PC-9 (cell line): Measurements from ENCODE around the gene DNAJB1.

Experiments used
- EZH2 ChIP-seq: fragments of 200-600 bp; sonication (generic); IDR thresholded peaks from 2 replicates; pipeline ENCODE4 v1.8.0; 2017; ENCODE audit warnings: antibody characterized with exemption, low read depth
- TF ChIP-seq, protein P1 (sequence below): fragments of 200-600 bp; sonication (generic); conservative IDR thresholded peaks from 2 replicates; pipeline ENCODE4 v1.6.1; 2017; ENCODE audit warnings: mixed run types, antibody characterized with exemption, mild to moderate bottlenecking, moderate library complexity

DNA sequence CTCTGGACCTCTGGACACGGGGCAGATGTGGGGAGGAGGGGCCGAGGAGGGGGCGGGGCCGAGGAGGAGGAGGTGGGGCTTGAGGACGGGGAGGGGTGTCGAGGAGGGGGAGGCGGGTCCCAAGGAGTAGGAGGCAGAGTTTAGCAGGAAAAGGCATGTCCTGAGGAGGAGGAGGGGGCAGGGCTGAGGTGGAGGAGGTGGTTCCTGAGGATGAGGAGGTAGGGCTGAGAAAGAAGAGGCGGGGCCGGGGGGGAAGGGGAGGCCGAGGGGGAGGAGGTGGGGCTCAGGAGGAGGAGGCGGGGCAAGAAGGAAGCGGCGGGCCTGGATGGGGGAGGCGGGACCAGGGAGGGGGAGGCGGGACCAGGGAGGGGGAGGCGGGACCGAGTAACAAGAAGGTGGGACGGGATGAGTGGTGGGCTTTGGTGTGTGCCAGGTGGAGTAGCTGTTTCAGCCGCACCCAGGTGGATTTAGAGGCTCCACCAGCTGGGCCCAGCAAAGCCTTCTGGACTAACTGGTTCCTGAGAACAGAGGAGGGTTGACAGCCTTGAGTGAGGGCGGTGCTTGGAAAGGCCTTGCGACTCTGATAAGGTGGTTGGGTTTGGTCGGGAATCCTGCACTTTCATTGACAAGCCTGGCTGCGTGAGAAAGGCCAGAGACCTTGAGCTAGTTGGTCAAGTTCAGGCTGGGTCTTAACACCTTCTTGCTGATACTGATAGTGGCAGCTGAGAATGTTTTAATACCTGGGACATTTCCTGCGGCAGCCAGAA is 18.9 kb upstream of the DNAJB1 start:
- TF ChIP-seq, protein P1, sequence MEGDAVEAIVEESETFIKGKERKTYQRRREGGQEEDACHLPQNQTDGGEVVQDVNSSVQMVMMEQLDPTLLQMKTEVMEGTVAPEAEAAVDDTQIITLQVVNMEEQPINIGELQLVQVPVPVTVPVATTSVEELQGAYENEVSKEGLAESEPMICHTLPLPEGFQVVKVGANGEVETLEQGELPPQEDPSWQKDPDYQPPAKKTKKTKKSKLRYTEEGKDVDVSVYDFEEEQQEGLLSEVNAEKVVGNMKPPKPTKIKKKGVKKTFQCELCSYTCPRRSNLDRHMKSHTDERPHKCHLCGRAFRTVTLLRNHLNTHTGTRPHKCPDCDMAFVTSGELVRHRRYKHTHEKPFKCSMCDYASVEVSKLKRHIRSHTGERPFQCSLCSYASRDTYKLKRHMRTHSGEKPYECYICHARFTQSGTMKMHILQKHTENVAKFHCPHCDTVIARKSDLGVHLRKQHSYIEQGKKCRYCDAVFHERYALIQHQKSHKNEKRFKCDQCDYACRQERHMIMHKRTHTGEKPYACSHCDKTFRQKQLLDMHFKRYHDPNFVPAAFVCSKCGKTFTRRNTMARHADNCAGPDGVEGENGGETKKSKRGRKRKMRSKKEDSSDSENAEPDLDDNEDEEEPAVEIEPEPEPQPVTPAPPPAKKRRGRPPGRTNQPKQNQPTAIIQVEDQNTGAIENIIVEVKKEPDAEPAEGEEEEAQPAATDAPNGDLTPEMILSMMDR = no peak
- TF ChIP-seq EZH2 = no peak
